PC-9 (cell line): ENCODE data around the gene PHLPP2.

ENCODE experiments used
- CTCF ChIP-seq: fragments of 200-600 bp; sonication (generic); conservative IDR thresholded peaks from 2 replicates; pipeline ENCODE4 v1.6.1; 2017; ENCODE audit warnings: mixed run types, antibody characterized with exemption, mild to moderate bottlenecking, moderate library complexity
- EZH2 ChIP-seq: fragments of 200-600 bp; sonication (generic); IDR thresholded peaks from 2 replicates; pipeline ENCODE4 v1.8.0; 2017; ENCODE audit warnings: antibody characterized with exemption, low read depth

DNA sequence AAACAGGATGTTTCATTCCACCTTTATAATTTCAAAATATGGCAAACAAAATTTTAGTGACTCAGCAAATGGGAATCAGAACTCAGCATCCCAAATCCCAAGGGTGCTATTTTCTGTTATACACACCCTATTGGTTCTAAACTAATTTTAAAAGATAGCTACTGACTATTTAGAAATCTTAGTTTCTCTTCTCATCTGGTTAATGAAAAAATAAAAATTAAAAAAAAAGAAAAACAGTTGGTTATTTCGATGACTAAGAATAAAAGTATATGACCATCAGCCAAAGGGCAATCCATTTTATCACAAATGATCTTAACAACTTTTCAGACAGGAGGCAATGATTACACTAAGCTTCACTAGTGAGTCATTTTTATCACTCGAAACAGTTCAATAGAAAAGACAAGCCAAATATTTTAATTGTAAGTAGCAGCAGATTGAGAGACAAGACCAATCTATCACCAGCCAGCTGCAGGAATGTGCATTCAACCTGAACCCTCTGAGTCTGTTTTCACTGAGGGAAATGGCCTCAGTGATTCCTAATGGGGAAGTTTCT lies 15.2 kb downstream of the PHLPP2 start:
- no peak for TF ChIP-seq EZH2
- no peak for TF ChIP-seq CTCF
